Astrocyte (in vitro differentiated cells and primary cell): ENCODE results near the gene NFKBIL1.

Experiments used
- CTCF ChIP-seq: IDR thresholded peaks from 2 replicates; pipeline ENCODE4 v1.5.1; 2011; ENCODE audit warnings: low read depth, mild to moderate bottlenecking, inconsistent platforms, low read length, moderate library complexity; ENCODE audit not compliant: insufficient read depth
- EZH2 ChIP-seq: IDR thresholded peaks from 2 replicates; pipeline ENCODE4 v1.6.1; 2012; ENCODE audit warnings: mild to moderate bottlenecking, low read length, inconsistent platforms; ENCODE audit not compliant: insufficient read depth

GRCh38 chr6:31573239-31574105 is 26.1 kb downstream of the NFKBIL1 start:
- TF ChIP-seq CTCF = no peak
- no peak for TF ChIP-seq EZH2
